ENCODE data around the gene APOC4. TPM values are rescaled to one million over a fixed set of nuclear protein-coding genes. Genes with fewer than 3 reads are reported as not detected.

Gene APOC4
- total and polyA plus RNA-seq, 3 donors from 2014 or later: not detected

DNA sequence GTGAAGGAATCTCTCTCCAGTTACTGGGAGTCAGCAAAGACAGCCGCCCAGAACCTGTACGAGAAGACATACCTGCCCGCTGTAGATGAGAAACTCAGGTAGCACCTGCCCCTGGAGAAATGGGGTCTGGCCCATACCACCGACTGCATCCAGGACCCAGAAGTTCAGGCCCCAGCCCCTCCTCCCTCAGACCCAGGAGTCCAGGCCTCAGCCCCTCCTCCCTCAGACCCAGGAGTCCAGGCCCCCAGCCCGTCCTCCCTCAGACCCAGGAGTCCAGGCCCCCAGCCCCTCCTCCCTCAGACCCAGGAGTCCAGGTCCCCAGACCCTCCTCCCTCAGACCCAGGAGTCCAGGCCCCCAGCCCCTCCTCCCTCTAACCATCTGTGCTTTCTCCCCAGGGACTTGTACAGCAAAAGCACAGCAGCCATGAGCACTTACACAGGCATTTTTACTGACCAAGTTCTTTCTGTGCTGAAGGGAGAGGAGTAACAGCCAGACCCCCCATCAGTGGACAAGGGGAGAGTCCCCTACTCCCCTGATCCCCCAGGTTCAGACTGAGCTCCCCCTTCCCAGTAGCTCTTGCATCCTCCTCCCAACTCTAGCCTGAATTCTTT, 6.8 kb downstream of the APOC4 start:
- intact Hi-C loops (cut with DNase I; ENCODE audit: low total_unique reads): no loop called here
- no peak for TF ChIP-seq POLR2A (IDR thresholded peaks at IDR 0.05)
- TF ChIP-seq, protein P1, sequence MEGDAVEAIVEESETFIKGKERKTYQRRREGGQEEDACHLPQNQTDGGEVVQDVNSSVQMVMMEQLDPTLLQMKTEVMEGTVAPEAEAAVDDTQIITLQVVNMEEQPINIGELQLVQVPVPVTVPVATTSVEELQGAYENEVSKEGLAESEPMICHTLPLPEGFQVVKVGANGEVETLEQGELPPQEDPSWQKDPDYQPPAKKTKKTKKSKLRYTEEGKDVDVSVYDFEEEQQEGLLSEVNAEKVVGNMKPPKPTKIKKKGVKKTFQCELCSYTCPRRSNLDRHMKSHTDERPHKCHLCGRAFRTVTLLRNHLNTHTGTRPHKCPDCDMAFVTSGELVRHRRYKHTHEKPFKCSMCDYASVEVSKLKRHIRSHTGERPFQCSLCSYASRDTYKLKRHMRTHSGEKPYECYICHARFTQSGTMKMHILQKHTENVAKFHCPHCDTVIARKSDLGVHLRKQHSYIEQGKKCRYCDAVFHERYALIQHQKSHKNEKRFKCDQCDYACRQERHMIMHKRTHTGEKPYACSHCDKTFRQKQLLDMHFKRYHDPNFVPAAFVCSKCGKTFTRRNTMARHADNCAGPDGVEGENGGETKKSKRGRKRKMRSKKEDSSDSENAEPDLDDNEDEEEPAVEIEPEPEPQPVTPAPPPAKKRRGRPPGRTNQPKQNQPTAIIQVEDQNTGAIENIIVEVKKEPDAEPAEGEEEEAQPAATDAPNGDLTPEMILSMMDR (IDR thresholded peaks at IDR 0.05): no peak
- Histone ChIP-seq H3K27me3 (no peaks in the 10 kb centered on the region), H3K4me1 (peaks cover 18% of the 10 kb centered on the region), H3K27ac (no peak overlapping the region), H3K4me3 (no peak overlapping the region), H3K9me3 (no peaks in the 10 kb centered on the region), H3K36me3 (ENCODE audit: low read depth, missing control alignments) (no peaks in the 10 kb centered on the region)
- WGBS, 2 donors: 71% methylated on average over 5 of the region's 5 CpGs; no CpG with 5 or more reads in 1 of the 2 donors
- DNase-seq: no peak

- H3K36me3 ChIP-seq (ENCODE audit: low read depth, missing control alignments): no peaks in the 10 kb centered on the region
- no peak for TF ChIP-seq POLR2A (IDR thresholded peaks at IDR 0.05)
- TF ChIP-seq, protein P1 (IDR thresholded peaks at IDR 0.05): no peak
- no peaks in the 10 kb centered on the region for H3K9me3 ChIP-seq
- H3K4me1 ChIP-seq: peaks cover 24% of the 10 kb centered on the region
- peak overlapping the region in 1 of 2 donors; percentile 0 for H3K27ac ChIP-seq
- no peaks in the 10 kb centered on the region for H3K27me3 ChIP-seq
- DNase-seq: no peak
- 73 to 91% methylated on average over 9 of the region's 9 CpGs for WGBS, 2 donors
- H3K4me3 ChIP-seq: no peak overlapping the region
- intact Hi-C loops (cut with DNase I; ENCODE audit: low total_unique reads): no loop called here
These were observed 7.5 kb downstream of the APOC4 start for GRCh38 chr19:44949550-44949949.

- TF ChIP-seq, protein P1 (IDR thresholded peaks at IDR 0.05): peak; percentile 90 to 98 (median 93)
- no peak for TF ChIP-seq POLR2A (IDR thresholded peaks at IDR 0.05)
- no peaks in the 10 kb centered on the region for H3K36me3 ChIP-seq (ENCODE audit: low read depth, missing control alignments)
- DNase-seq: peak; percentile 88
- no peaks in the 10 kb centered on the region for H3K27me3 ChIP-seq
- H3K4me1 ChIP-seq: peaks cover 31% of the 10 kb centered on the region
- no peaks in the 10 kb centered on the region for H3K9me3 ChIP-seq
- peak overlapping the region; percentile 1 to 37 for H3K27ac ChIP-seq
- intact Hi-C loops (cut with DNase I; ENCODE audit: low total_unique reads): loop anchor here (5.0 kb wide), 1 partner anchor 49 kb away; no protein-coding TSS in a partner anchor
- 55 to 56% methylated on average over 10 to 12 of the region's 13 CpGs for WGBS, 2 donors
- no peak overlapping the region for H3K4me3 ChIP-seq
These were observed 9.4 kb downstream of the APOC4 start for GRCh38 chr19:44951179-44952159.

DNA sequence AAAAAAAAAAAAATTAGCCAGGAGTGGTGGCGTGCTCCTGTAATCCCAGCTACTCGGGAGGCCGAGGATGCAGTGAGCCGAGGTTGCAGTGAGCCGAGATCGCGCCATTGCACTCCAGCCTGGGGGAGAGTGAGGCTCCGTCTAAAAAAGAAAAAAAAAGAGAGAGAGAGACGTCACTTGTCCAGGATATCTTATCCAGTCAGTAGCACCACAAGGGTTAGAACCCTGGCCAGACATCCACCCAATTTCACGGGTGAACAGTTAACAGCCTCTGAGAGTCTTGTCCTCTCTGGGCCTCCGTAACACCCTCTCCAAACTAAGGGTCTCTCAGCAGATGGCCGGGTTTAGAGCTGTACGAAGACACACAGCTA, 12.2 kb downstream of the APOC4 start:
- Histone ChIP-seq H3K4me3 (peak overlapping the region; percentile 99 to 100), H3K9me3 (no peaks in the 10 kb centered on the region), H3K36me3 (ENCODE audit: low read depth, missing control alignments) (no peaks in the 10 kb centered on the region), H3K27ac (peak overlapping the region; percentile 93 to 96), H3K27me3 (no peaks in the 10 kb centered on the region), H3K4me1 (peaks cover 47% of the 10 kb centered on the region)
- intact Hi-C loops (cut with DNase I; ENCODE audit: low total_unique reads): loop anchor here (5.0 kb wide), 1 partner anchor 52 kb away; no protein-coding TSS in a partner anchor
- DNase-seq: no peak
- TF ChIP-seq, protein P1 (IDR thresholded peaks at IDR 0.05): no peak
- TF ChIP-seq POLR2A (IDR thresholded peaks at IDR 0.05): no peak
- 19 to 21% methylated on average over 13 of the region's 13 CpGs for WGBS, 2 donors

All from testis (tissue), 3 donors.